NCI-H1694 (cell line): ENCODE data around the gene SPEN.
A peak's percentile ranks its signal among the peaks of the same experiment; 100 is the strongest.

Experiments used
- DNase-seq: peaks from one replicate; lab custom pipeline; 2025; lab: John Stamatoyannopoulos, UW

SPEN gene

GRCh38 chr1:15947382-15948090 lies 100.0 kb downstream of the SPEN start:
- no peak for DNase-seq

- DNase-seq, result no peak
These were observed 100.6 kb downstream of the SPEN start for GRCh38 chr1:15948091-15948591.

- no peak for DNase-seq
These were observed 101.3 kb downstream of the SPEN start for GRCh38 chr1:15948595-15949452.

- DNase-seq, result peak; percentile 6
These were observed 102.1 kb downstream of the SPEN start for GRCh38 chr1:15949453-15950245.

- no peak for DNase-seq
These were observed 102.8 kb downstream of the SPEN start for GRCh38 chr1:15950302-15950701.

- DNase-seq, result no peak
These were observed 103.3 kb downstream of the SPEN start for GRCh38 chr1:15950763-15951295.

- DNase-seq, result no peak
These were observed 104.0 kb downstream of the SPEN start for GRCh38 chr1:15951341-15952153.

- no peak for DNase-seq
These were observed 105.1 kb downstream of the SPEN start for GRCh38 chr1:15952317-15953258.

GRCh38 chr1:15953294-15953771 lies 105.8 kb downstream of the SPEN start:
- DNase-seq, result no peak

- no peak for DNase-seq
These were observed 106.3 kb downstream of the SPEN start for GRCh38 chr1:15953791-15954241.

GRCh38 chr1:15954316-15954715 lies 106.8 kb downstream of the SPEN start:
- DNase-seq, result no peak

- no peak for DNase-seq
These were observed 108.0 kb downstream of the SPEN start for GRCh38 chr1:15955552-15955951.

- DNase-seq, result no peak
These were observed 108.6 kb downstream of the SPEN start for GRCh38 chr1:15956150-15956549.

GRCh38 chr1:15957221-15958095 lies 110.0 kb downstream of the SPEN start:
- DNase-seq, result no peak

GRCh38 chr1:15958111-15958510 lies 110.6 kb downstream of the SPEN start:
- DNase-seq, result no peak

- no peak for DNase-seq
These were observed 111.3 kb downstream of the SPEN start for GRCh38 chr1:15958793-15959192.

GRCh38 chr1:15959424-15959823 lies 111.9 kb downstream of the SPEN start:
- no peak for DNase-seq

GRCh38 chr1:15959827-15960446 lies 112.4 kb downstream of the SPEN start:
- no peak for DNase-seq
